KMS-11 (cell line): Measurements from ENCODE around the gene CYP11A1.

Experiments used
- H2AFZ ChIP-seq: fragments of 200-600 bp; sonication (generic); 2 replicates; pipeline ENCODE4 v1.6.1; 2016; ENCODE audit warnings: antibody characterized with exemption, mixed run types, low read depth
- H3K27ac ChIP-seq: fragments of 200-600 bp; sonication (generic); 2 replicates; pipeline ENCODE4 v1.6.1; 2016; ENCODE audit warnings: mild to moderate bottlenecking, mixed run types
- H3K27me3 ChIP-seq: fragments of 200-600 bp; sonication (generic); 2 replicates; pipeline ENCODE4 v1.6.1; 2017; ENCODE audit warnings: mild to moderate bottlenecking, low read depth, mixed run types, moderate library complexity; ENCODE audit not compliant: insufficient read depth
- H3K36me3 ChIP-seq: fragments of 200-600 bp; sonication (generic); 2 replicates; pipeline ENCODE4 v1.6.1; 2017; ENCODE audit warnings: mild to moderate bottlenecking, mixed run types; ENCODE audit not compliant: insufficient read depth
- H3K4me1 ChIP-seq: fragments of 200-600 bp; sonication (generic); 2 replicates; pipeline ENCODE4 v1.6.1; 2016; ENCODE audit warnings: mild to moderate bottlenecking, low read depth, mixed run types; ENCODE audit not compliant: poor library complexity, severe bottlenecking
- H3K4me2 ChIP-seq: fragments of 200-600 bp; sonication (generic); 2 replicates; pipeline ENCODE4 v1.7.0; 2016; ENCODE audit warnings: mild to moderate bottlenecking, mixed run types
- H3K4me3 ChIP-seq: fragments of 200-600 bp; sonication (generic); IDR thresholded peaks from 2 replicates; pipeline ENCODE4 v1.6.1; 2017; ENCODE audit warnings: low read depth, low read length, mixed read lengths; ENCODE audit not compliant: insufficient read depth
- H3K79me2 ChIP-seq: fragments of 200-600 bp; sonication (generic); 2 replicates; pipeline ENCODE4 v1.6.1; 2016; ENCODE audit warnings: low read depth, mixed run types; ENCODE audit not compliant: insufficient read depth
- H3K9ac ChIP-seq: fragments of 200-600 bp; sonication (generic); 2 replicates; pipeline ENCODE4 v1.6.1; 2016; ENCODE audit warnings: mild to moderate bottlenecking, mixed run types
- H4K20me1 ChIP-seq: fragments of 200-600 bp; sonication (generic); 2 replicates; pipeline ENCODE4 v1.6.1; 2016; ENCODE audit warnings: mild to moderate bottlenecking, mixed run types; ENCODE audit not compliant: insufficient read depth
- CTCF ChIP-seq: fragments of 200-600 bp; sonication (generic); conservative IDR thresholded peaks from 2 replicates; pipeline ENCODE4 v1.6.1; 2017; ENCODE audit warnings: low read depth, mild to moderate bottlenecking, antibody characterized with exemption, low read length, moderate library complexity, mixed read lengths

Gene CYP11A1

GRCh38 chr15:74410502-74410901 is 43.1 kb upstream of the CYP11A1 start:
- no peaks in the 10 kb centered on the region for H3K79me2 ChIP-seq
- no peaks in the 10 kb centered on the region for H4K20me1 ChIP-seq
- no peak for TF ChIP-seq CTCF
- no peak overlapping the region for H3K9ac ChIP-seq
- H3K27ac ChIP-seq = no peak overlapping the region
- H2AFZ ChIP-seq = no peak overlapping the region
- H3K36me3 ChIP-seq = no peaks in the 10 kb centered on the region
- H3K4me1 ChIP-seq = peaks cover 14% of the 10 kb centered on the region
- H3K4me3 ChIP-seq = no peak overlapping the region
- no peak overlapping the region for H3K4me2 ChIP-seq
- H3K27me3 ChIP-seq = no peaks in the 10 kb centered on the region

GRCh38 chr15:74409225-74409624 is 41.8 kb upstream of the CYP11A1 start:
- no peak overlapping the region for H2AFZ ChIP-seq
- H4K20me1 ChIP-seq = no peaks in the 10 kb centered on the region
- no peak overlapping the region for H3K4me2 ChIP-seq
- no peak overlapping the region for H3K27ac ChIP-seq
- H3K79me2 ChIP-seq = no peaks in the 10 kb centered on the region
- peaks cover 1% of the 10 kb centered on the region for H3K4me1 ChIP-seq
- no peaks in the 10 kb centered on the region for H3K36me3 ChIP-seq
- H3K4me3 ChIP-seq = no peak overlapping the region
- no peaks in the 10 kb centered on the region for H3K27me3 ChIP-seq
- H3K9ac ChIP-seq = no peak overlapping the region
- no peak for TF ChIP-seq CTCF

GRCh38 chr15:74408815-74409214 is 41.4 kb upstream of the CYP11A1 start:
- TF ChIP-seq CTCF = no peak
- no peaks in the 10 kb centered on the region for H3K36me3 ChIP-seq
- no peaks in the 10 kb centered on the region for H3K4me1 ChIP-seq
- no peak overlapping the region for H3K4me3 ChIP-seq
- no peaks in the 10 kb centered on the region for H3K79me2 ChIP-seq
- H2AFZ ChIP-seq = no peak overlapping the region
- H3K9ac ChIP-seq = no peak overlapping the region
- H4K20me1 ChIP-seq = no peaks in the 10 kb centered on the region
- no peak overlapping the region for H3K4me2 ChIP-seq
- no peaks in the 10 kb centered on the region for H3K27me3 ChIP-seq
- no peak overlapping the region for H3K27ac ChIP-seq

GRCh38 chr15:74408385-74408784 is 40.9 kb upstream of the CYP11A1 start:
- no peaks in the 10 kb centered on the region for H3K36me3 ChIP-seq
- H3K4me3 ChIP-seq = no peak overlapping the region
- H2AFZ ChIP-seq = no peak overlapping the region
- H3K79me2 ChIP-seq = no peaks in the 10 kb centered on the region
- H3K4me1 ChIP-seq = no peaks in the 10 kb centered on the region
- no peak overlapping the region for H3K9ac ChIP-seq
- no peak for TF ChIP-seq CTCF
- H4K20me1 ChIP-seq = no peaks in the 10 kb centered on the region
- H3K27me3 ChIP-seq = no peaks in the 10 kb centered on the region
- no peak overlapping the region for H3K4me2 ChIP-seq
- H3K27ac ChIP-seq = no peak overlapping the region
